Activated CD4-positive, CD25-positive, alpha-beta regulatory T cell treated with anti-CD3 and anti-CD28 coated beads, Interleukin-2, amount 50 U/mL, for 24 hours (primary cell): ENCODE results near the gene HSPB6.
"Not testable (repeated sequence)": the region's sequence is repeated elsewhere in the genome, so short reads cannot be mapped to it uniquely, and the experiment has no call there.

ENCODE experiments used
- ATAC-seq, 2 donors: fragments of 150-1000 bp; cut with Tn5 transposase; one replicate each; pipeline ENCODE4 v1.10.0; 2021; ENCODE audit warnings: mild to moderate bottlenecking in 1 of 2, moderate library complexity in 1 of 2

HSPB6 gene

DNA sequence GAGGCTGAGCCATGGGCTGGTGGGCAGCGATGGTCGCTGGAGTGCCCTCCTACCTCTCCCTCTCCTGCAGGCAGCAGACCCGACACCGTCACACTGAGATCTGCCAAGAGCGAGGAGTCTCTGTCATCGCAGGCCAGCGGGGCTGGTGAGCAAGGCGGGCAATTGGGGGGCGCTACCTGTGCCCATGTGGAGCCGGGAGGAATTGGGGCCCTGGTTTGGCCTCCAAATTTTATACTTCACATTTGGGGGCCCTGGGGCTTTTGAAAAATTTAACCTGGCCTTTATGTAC is 28.5 kb upstream of the HSPB6 start:
- ATAC-seq = no peak

DNA sequence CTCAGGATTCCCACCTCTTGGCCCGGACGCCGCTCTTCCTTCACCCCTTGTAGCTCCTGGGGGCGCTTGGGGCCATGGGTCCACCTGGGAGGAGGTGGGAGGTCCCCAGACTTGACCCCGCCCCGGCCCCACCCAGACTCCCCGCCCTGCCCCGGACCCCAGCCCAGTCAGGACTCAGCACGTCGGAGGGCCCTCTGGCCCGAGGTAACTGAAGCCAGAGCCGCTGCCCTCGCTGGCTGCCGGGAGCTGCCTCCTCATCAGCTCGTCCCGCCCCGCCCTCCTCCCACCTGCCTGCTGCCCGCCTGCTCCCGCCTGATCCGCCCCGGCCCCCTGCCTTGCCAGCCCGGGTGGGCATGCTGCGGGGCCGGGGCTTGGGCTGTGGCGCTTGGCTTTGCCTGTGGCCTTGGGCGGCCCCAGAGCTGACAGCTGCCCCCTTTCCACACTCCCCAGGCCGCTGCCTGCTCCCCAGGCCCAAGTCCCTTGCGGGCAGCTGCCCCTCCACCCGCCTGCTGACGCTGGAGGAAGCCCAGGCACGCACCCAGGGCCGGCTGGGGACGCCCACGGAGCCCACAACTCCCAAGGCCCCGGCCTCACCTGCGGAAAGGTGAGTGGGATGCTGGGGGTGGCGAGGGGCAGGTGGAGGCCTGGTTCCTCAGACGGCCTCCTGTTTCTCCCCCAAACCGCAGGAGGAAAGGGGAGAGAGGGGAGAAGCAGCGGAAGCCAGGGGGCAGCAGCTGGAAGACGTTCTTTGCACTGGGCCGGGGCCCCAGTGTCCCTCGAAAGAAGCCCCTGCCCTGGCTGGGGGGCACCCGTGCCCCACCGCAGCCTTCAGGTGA is 27.9 kb upstream of the HSPB6 start:
- ATAC-seq = no peak

DNA sequence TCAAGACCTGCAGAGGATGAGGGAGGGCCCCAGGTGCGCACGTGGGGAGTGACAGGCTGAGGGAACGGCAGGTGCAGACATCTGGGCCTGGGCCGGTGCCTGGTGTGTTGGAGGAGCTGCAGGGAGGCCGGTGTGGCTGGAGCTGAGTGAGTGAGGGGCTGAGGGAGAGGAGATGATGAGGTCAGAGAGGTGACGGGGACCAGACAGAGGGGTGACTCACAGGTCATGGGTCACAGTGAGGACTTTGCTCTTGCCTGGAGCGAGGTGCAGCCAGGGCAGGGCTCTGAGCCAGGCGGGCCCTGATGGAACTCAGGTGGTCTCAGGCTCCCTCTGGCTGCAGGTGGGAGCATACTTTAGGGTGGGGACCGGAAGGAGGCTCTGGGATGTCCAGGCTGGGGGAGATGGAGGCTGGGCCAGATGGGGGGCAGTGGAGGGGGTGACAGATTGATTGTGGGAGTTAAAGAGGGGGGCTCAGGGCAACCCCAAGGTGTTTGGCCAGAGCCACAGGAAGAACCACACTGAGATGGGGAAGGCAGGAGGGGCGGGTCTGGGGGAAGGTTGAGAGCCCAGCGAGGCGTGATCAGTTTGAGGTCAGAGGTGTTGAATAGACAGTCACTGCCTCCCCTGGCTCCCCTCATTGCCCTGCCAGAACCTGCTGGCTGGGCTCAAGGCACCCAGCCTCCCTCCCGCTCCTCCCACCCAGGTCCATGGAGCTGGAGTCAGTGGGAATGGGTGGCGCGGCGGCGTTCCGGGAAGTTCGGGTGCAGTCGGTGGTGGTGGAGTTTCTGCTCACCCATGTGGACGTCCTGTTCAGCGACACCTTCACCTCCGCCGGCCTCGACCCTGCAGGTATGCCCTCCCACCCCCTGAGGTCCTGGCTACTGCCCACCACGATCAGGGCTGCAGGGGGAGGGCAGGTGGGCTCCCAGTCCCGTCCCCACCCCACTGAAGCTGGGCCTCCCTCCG is 26.9 kb upstream of the HSPB6 start:
- no peak for ATAC-seq

DNA sequence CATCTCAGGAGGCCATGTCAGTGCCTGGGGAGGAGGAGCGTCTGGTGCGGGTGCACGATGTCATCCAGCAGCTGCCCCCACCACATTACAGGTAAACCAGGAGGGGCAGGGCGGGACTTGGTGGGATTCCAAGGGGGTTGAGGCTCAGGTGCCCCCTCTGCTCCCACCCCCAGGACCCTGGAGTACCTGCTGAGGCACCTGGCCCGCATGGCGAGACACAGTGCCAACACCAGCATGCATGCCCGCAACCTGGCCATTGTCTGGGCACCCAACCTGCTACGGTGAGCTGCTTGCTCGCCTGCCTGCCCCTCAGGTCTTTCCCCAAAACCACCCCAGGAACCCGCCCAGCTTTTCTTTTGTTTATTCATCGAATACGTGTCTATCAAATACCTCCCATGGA is 25.8 kb upstream of the HSPB6 start:
- ATAC-seq = no peak

DNA sequence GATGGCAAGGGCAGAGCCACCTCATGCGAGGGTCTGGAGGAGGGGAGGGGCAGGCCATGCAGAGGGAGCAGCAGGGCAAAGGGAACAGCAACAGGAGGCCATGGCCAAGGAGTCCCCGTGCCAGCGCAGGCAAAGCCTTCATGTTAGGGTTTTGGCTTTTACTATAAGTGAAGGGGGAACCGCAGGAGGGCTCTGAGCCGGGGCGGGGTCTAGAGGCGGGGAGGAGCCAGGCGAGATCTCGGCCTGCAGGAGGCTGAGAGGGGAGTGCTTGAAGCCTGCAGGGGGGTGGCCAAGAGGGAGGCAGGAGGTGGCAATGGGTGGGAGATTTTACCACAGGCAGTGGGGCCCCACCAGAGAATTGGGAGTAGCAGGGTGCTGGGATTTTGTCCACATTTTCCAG is 24.8 kb upstream of the HSPB6 start:
- ATAC-seq = no peak

DNA sequence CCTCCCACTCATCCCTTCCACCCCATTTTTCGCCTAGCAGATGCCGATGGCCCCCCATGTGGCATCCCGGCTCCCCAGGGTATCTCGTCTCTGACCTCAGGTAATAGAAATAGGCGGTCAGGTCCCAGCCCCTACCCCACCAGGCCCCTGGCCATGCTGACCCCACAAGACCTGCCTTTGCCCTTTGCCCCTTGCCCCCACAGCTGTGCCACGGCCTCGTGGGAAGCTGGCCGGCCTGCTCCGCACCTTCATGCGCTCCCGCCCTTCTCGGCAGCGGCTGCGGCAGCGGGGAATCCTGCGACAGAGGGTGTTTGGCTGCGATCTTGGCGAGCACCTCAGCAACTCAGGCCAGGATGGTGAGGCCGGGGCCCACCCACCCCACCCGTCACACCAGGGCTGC is 23.9 kb upstream of the HSPB6 start:
- ATAC-seq = no peak

DNA sequence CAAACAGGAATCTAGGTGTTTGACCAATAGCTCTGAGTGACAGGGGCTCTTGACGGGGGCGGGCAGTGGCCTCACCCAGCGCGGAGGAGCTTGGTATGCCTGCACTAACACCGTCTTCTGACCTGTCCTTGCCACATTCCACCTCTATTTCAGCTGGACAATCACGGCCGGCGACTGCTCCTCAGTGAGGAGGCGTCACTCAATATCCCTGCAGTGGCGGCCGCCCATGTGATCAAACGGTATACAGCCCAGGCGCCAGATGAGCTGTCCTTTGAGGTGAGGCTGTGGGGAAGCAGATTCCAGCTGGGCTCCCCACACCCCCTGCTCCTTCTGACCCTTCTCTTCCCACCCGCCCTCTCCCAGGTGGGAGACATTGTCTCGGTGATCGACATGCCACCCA is 23.2 kb upstream of the HSPB6 start:
- no peak for ATAC-seq

DNA sequence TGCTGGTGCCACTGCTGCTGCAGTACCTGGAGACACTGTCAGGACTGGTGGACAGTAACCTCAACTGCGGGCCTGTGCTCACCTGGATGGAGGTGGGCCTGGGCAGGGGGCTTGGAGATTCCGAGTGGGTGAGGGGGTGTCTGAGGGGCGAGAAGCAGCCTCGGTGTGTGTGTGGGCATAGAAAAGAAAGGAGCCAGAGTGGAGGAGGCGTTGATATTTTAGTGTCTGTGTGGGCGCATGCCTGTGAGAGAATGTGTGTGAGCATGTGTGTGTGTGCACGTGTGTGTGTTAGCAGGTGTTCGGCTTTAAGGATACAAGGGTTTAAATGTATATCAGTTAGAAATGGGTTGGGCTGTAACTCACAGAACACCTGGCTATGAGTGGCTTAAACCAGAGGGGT is 22.2 kb upstream of the HSPB6 start:
- ATAC-seq = no peak

DNA sequence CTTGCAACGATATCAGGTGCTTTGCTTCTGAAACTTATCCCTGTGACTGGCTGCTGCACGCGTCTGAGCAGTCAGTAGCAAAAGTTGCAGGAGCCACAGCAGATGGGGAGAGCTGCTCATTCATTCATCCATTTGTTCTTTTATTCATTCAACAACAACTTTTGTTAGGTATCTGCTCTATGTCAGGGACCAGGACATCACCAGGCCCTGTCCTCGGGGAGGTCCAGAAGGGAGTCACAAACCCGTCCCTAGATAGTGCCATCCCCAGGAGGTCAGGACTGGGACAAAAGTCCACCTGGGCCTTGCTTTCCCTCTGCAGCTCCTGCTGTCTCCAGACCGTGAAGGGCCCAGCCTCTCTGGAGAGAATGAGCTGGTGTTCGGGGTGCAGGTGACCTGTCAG is 21.1 kb upstream of the HSPB6 start:
- ATAC-seq = no peak

DNA sequence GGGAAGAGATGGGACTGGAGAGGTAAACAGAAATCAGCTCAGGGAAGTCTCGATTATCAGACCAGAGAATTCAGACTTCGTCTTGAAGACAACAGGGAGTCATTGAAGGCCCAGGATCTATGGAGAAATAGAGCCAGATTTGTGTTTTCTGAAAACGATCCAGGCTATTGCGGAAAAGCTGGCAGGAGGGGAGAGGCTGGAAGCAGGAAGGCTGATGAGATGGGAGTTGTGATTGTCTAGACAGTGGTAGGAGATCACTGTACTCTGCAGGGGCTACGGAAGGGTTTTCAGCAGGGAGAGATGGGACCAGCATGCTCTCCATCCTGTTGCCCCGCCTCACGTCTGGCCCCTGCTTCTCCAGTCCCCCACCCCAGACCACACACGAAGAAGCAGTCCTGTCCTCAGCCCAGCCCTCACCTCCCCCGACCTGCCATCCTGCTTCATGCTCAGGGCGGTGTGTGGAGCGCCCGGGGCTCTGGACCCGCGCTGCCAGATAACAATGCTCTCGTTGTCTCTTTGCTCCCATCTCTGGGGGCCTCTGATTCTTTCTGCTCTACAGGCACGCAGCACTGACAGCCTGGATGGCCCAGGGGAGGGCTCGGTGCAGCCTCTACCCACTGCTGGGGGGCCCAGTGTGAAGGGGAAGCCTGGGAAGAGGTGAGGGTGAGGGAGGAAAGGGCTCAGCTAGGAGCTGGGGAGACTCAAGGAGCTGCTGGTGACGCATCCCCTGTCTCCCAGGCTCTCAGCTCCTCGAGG is 20.4 kb upstream of the HSPB6 start:
- ATAC-seq = no peak

DNA sequence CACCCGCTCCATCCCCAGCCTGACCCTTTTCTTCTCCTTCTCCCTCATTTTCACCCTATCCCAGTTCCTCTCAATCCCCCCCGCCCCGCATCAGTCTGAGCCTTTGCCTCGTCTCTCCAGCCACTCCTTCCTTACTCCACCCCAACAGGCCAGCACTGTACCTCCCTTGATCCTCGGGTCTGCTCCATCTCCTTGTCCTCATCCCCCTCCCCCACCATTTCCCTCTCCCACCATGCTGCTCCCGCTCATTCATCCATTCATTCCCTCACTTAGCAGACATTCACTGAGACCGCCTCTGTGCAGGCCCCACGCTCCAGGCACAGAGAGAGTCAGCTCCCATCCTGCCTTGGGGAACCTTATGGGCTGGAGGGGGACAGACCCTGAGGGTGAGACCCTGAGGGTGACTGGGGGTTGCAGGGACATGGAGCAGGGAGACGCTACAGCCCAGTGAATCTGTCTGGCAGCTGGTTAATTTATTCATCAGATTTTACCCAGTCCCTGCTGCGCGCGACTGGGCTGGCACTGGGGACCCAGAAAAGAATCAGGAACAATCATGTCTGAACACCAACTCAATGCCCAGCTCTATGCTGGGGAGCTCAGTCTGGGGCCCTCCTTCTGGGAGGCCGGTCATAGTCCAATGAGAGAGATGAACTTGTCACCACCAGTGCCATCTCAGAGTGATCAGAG is 19.4 kb upstream of the HSPB6 start:
- ATAC-seq = no peak

DNA sequence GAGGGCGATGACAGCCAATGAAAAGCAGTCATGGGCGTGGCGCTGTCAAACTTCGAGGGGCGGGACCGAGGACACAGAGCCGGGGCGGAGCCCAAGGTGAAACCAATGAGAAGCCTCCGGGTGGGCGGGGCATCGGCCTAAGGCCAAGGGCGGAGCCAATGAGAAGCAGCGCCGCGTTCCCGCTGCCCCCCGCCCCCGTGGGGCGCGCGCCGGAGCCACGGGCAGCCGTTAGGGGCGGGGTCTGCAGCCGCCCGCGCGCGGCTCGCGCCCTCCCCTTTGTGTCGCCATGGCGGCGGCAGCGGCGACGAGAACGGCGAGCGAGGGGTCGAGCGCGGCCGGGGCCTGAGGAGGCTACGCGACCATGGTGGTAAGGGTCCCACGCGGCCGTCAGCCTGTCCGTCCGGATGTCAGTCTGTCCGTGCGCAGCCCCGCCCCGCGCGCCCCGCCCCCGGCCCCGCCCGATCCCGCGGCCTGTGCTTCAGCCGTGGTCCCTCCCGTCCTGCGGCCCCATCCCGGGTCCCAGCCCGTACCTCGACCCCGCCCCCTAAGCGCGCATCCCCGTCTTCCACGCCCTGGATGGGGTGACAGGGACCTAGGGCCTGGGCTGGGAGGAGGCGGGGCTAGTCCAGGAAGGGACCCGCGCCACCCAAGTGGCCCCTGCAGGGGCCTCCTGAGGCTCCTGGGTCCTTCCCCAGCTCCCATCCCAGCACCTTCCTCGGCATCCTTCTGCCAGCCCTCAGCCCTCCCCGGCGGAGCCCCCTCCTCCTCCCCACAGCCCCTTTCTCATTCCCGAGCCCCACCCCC is 18.7 kb upstream of the HSPB6 start, which contains the start of gene ARHGAP33:
ARHGAP33 (plus strand) TSS at position 267 of the 804 bp plus-strand sequence; CDS start at position 362, 95 bp downstream.
- peak; percentile 95 to 97 for ATAC-seq

DNA sequence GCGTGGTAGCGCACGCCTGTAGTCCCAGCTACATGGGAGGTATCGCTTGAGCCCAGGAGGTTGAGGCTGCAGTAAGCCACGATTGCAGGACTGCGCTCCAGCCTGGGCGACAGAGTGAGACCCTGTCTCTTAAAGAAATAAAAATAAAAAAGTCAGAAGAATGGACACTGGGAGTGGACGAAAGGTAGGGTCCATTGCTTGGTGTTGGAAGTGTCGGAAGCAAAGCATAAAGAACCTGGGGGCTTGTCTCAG is 18.1 kb upstream of the HSPB6 start:
- ATAC-seq = no peak

DNA sequence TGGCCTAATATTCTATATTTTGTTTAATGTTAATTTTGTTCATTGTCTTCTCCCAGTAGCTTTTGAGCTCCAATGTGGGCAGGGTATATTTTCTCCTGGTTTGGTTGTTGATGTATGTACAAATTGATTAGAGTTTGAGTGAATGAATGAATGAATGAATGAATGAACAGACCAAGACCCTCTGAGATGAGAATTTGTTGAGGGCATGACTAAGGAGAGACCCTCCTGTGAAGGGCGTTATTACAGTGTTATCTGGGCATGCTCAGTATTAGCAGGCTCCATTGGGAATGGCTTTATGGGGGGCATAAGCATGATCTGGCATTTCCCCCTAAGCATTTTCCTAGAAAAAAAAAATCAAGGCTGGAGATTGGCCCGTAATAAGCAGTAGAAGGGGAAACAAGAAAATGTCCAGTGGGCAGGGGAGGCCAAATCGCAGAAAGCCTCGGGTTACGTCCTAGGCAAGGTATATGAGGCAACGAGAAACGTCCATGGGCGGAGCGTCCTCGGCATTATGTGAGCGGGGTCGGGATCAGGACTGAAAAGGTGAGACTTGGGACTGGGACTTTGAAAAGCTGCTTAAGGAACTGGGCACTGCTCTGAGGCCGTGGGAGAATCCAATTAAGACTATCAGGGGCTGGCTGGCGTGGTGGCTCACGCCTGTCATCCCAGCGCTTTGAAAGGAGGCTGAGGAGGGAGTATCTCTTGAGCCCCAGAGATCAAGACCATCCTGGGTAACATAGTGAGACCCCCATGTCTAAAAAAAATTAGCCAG is 17.6 kb upstream of the HSPB6 start:
- ATAC-seq = no peak

DNA sequence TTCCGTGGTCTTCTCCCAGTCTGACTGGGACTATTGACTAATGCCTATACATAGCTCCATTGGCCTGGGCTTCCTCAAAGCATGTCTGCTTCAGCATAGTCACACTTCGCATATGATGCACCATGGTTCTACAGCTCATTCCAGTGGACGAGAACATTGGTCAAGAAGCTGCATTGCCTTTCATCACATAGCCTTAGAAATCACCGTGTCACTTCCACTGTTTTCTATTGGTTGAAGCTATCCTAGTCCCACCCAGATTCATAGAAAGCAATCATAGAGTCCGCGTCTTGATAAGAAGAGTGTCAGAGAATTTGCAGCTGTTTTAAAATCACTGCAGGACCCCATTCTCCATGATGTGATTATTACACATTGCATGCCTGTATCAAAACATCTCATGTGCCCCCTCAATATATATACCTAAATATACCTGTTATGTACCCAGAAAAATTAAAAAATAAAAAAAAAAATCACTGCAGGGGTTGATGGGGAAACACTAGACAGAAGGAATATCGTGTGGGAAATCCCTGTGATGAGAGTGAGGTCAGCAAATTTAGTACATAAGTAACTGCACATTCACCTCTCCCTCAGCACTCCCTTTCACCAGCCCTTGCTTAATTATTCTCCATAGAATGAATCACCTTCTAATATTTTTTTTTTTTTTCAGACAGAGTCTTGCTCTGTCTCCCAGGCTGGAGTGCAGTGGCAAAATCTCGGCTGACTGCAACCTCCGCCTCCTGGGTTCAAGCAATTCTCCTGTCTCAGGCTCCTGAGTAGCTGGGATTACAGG is 16.4 kb upstream of the HSPB6 start:
- ATAC-seq = no peak

DNA sequence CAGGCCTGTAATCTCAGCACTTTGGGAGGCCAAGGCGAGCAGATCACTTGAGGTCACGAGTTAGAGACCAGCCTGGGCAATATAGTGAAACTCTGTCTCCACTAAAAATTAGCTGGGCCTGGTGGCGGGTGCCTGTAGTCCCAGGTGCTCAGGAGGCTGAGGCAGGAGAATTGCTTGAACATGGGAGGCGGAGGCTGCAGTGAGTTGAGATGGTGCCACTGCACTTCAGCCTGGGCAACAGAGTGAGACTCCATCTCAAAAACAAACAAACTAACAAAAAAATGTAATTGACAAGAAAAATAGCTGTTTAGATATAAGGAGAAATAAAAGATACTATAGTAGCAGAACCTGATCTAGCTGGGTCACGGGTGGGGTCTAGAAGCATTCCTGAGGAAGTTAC is 15.5 kb upstream of the HSPB6 start:
- not testable (repeated sequence) for ATAC-seq

DNA sequence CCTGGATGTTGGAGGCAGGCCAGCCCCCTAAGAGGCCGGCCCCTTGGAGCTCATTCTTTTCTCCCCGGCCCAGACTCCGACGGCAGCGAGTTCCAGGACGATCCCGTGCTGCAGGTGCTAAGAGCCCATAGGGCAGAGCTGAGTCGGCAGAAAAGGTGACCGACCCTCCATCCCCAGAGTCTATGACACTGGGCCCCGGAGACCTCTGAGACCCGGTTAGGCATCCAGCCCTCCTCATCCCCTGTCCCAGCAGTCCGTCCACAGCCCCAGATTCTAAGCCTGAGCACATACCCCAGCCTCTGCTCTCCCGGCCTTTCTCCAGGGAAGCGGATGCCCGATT is 11.2 kb upstream of the HSPB6 start:
- no peak for ATAC-seq

DNA sequence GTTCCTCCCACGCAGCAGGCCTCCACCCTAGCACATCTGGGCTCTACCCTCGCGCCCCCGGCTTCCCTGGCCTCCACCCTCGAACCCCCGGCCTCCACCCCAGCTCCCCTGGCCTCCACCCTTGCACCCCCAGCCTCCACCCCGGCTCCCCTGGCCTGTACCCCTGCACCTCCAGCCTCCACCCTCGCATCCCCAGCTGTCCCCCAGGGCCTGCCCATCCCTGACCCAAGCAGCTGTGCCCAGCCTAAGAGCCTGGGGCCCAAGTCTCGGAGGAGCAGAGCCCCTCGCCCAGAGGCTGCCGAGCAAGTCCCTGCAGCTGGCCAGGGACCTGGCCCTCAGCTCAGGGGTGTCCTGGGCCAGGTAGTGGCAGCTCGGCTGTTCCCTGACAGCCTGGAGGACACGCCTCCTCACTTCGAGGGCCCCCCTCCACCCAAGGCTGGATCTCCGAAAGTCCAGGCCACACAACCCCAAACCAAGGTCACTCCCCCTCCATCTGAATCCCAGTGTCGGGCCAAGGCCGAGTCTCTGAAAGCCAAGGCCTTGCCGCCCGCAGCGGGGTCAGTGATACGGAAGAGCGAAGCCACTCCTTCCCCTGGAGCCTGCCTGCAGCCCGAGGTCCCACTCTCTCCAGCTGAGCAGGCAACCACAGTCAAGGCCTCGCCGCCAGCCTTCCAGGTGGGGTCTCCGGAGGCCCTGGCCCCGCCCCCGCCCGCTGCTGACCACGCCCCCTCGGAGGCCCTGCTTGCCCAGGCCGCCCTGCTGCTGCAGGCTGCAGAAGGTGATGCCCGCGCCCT is 10.7 kb upstream of the HSPB6 start:
- ATAC-seq = no peak

DNA sequence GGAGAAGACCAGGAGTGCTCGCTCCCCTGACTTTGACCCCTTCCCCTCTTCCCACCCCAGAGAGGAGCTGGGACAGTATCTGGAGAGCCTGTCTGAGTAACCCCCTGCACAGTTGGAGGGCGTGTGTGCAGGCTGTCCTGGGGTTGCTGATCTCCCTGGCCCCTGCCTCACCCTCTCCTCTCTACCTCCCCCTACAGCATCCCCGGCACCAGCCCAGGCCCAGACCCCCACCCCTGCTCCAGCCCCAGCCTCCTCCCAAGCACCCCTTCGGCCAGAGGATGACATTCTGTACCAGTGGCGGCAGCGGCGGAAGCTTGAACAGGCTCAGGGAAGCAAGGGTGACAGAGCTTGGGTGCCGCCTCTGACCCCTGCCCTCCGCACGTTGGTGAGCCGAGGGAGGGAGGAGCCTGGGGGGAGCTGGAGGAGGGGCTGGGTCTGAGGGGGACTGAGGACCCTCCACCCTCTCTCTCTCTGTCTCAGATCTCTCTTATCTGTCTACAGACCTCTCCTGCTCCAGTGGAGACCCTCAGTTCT is 9.8 kb upstream of the HSPB6 start:
- no peak for ATAC-seq
